ENCODE data around the gene SMIM10. TPM values are rescaled to one million over a fixed set of nuclear protein-coding genes. Genes with fewer than 3 reads are reported as not detected.
"Not testable (repeated sequence)": the region's sequence is repeated elsewhere in the genome, so short reads cannot be mapped to it uniquely, and the experiment has no call there.

Gene SMIM10
- total RNA-seq, 1 donor from 2014 or later, result 13.2 TPM

GRCh38 chrX:135010921-135011320 lies 20.1 kb downstream of the SMIM10 start:
- no peak for DNase-seq (ENCODE audit: low spot score)

GRCh38 chrX:135015523-135016245 lies 24.9 kb downstream of the SMIM10 start:
- DNase-seq (ENCODE audit: low spot score), result no peak

- DNase-seq (ENCODE audit: low spot score), result not testable (repeated sequence)
Observed at GRCh38 chrX:135019890-135020289, 29.1 kb downstream of the SMIM10 start.

- not testable (repeated sequence) for DNase-seq (ENCODE audit: low spot score)
Observed at GRCh38 chrX:135023791-135024190, 33.0 kb downstream of the SMIM10 start.

GRCh38 chrX:135024526-135024925 lies 33.7 kb downstream of the SMIM10 start:
- DNase-seq (ENCODE audit: low spot score), result no peak

GRCh38 chrX:135030207-135030963 lies 39.6 kb downstream of the SMIM10 start:
- DNase-seq (ENCODE audit: low spot score), result not testable (repeated sequence)

GRCh38 chrX:135041149-135042123 lies 50.6 kb downstream of the SMIM10 start:
- DNase-seq (ENCODE audit: low spot score), result not testable (repeated sequence)

Other genes with a start within 250 kb of the SMIM10 start
- gene PABIR2, start 193.8 kb upstream of the SMIM10 start, total RNA-seq (ENCODE audit: insufficient read depth, low replicate concordance), result 42.1 TPM
- gene MOSPD1, start 75.7 kb upstream of the SMIM10 start, total RNA-seq (ENCODE audit: insufficient read depth, low replicate concordance), result 8.2 TPM
- 6.0 TPM for gene RTL8B, start 31.6 kb downstream of the SMIM10 start, total RNA-seq (ENCODE audit: insufficient read depth, low replicate concordance)
- gene RTL8C, start 41.4 kb downstream of the SMIM10 start, total RNA-seq (ENCODE audit: insufficient read depth, low replicate concordance), result 41.2 TPM
- gene RTL8A, start 61.1 kb downstream of the SMIM10 start, total RNA-seq (ENCODE audit: insufficient read depth, low replicate concordance), result not detected
- gene SMIM10L2B, start 107.7 kb downstream of the SMIM10 start, total RNA-seq (ENCODE audit: insufficient read depth, low replicate concordance), result 7.2 TPM
- gene ETDB, start 129.5 kb downstream of the SMIM10 start, total RNA-seq (ENCODE audit: insufficient read depth, low replicate concordance), result not detected
- gene CT55, start 180.4 kb downstream of the SMIM10 start, total RNA-seq (ENCODE audit: insufficient read depth, low replicate concordance), result 6.5 TPM